Neutrophil (primary cell): ENCODE results near the gene MITF.

Experiments
- H3K27ac ChIP-seq: fragments of 200-600 bp; sonication (generic); 2 replicates; pipeline ENCODE4 v1.5.1; 2016; ENCODE audit warnings: mild to moderate bottlenecking, moderate library complexity
- H3K27me3 ChIP-seq: fragments of 200-600 bp; sonication (generic); 2 replicates; pipeline ENCODE4 v1.6.0; 2016; ENCODE audit warnings: mild to moderate bottlenecking
- H3K36me3 ChIP-seq: fragments of 200-600 bp; sonication (generic); 2 replicates; pipeline ENCODE4 v1.5.1; 2017
- H3K4me1 ChIP-seq, 2 experiments: fragments of 200-600 bp in 1 of 2; sonication (generic) in 1 of 2; 1 replicate in 1 of 2; 2 replicates in 1 of 2; pipeline versions ENCODE4 v1.5.1 to v1.6.1; 2013 to 2016; ENCODE audit warnings: low read depth in 1 of 2, low read length in 1 of 2, mild to moderate bottlenecking in 1 of 2, moderate library complexity in 1 of 2; ENCODE audit not compliant: control insufficient read depth in 1 of 2, insufficient read depth in 1 of 2
- H3K4me3 ChIP-seq, 2 experiments: fragments of 200-600 bp in 1 of 2; sonication (generic) in 1 of 2; 1 replicate in 1 of 2; 2 replicates in 1 of 2; pipeline ENCODE4 v1.5.1; 2013 to 2016; ENCODE audit warnings: low read depth in 1 of 2, low read length in 1 of 2, mild to moderate bottlenecking in 1 of 2, moderate library complexity in 1 of 2
- H3K9me3 ChIP-seq: fragments of 200-600 bp; sonication (generic); 2 replicates; pipeline ENCODE4 v1.5.1; 2016
- CTCF ChIP-seq: fragments of 200-600 bp; sonication (generic); IDR thresholded peaks from 2 replicates; pipeline ENCODE4 v1.5.1; 2016; ENCODE audit warnings: antibody characterized with exemption

The MITF gene

GRCh38 chr3:69848113-69848512 is 108.8 kb downstream of the MITF start:
- Histone ChIP-seq H3K27me3 (no peaks in the 10 kb centered on the region), H3K4me1 (no peaks in the 10 kb centered on the region), H3K9me3 (no peaks in the 10 kb centered on the region), H3K27ac (no peak overlapping the region), H3K36me3 (no peaks in the 10 kb centered on the region), H3K4me3 (no peak overlapping the region)
- TF ChIP-seq CTCF = no peak

GRCh38 chr3:69850849-69851248 is 111.6 kb downstream of the MITF start:
- Histone ChIP-seq H3K4me1 (no peaks in the 10 kb centered on the region), H3K4me3 (no peak overlapping the region), H3K36me3 (no peaks in the 10 kb centered on the region), H3K27me3 (no peaks in the 10 kb centered on the region), H3K9me3 (no peaks in the 10 kb centered on the region), H3K27ac (no peak overlapping the region)
- TF ChIP-seq CTCF = no peak

- Histone ChIP-seq H3K9me3 (no peaks in the 10 kb centered on the region), H3K27ac (no peak overlapping the region), H3K27me3 (no peaks in the 10 kb centered on the region), H3K4me1 (no peaks in the 10 kb centered on the region), H3K36me3 (no peaks in the 10 kb centered on the region), H3K4me3 (no peak overlapping the region)
- TF ChIP-seq CTCF = no peak
Observed at GRCh38 chr3:69853027-69853426, 113.8 kb downstream of the MITF start.

- Histone ChIP-seq H3K9me3 (no peaks in the 10 kb centered on the region), H3K27me3 (no peaks in the 10 kb centered on the region), H3K4me3 (no peak overlapping the region), H3K27ac (no peak overlapping the region), H3K4me1 (no peaks in the 10 kb centered on the region), H3K36me3 (no peaks in the 10 kb centered on the region)
- TF ChIP-seq CTCF = no peak
Observed at GRCh38 chr3:69855436-69856162, 116.3 kb downstream of the MITF start.

- H3K36me3 ChIP-seq = no peaks in the 10 kb centered on the region
- no peak for TF ChIP-seq CTCF
- no peaks in the 10 kb centered on the region for H3K4me1 ChIP-seq
- no peaks in the 10 kb centered on the region for H3K9me3 ChIP-seq
- no peaks in the 10 kb centered on the region for H3K27me3 ChIP-seq
- no peak overlapping the region for H3K27ac ChIP-seq
- H3K4me3 ChIP-seq = no peak overlapping the region
Observed at GRCh38 chr3:69856965-69857705, 117.9 kb downstream of the MITF start.
